ENCODE data around the gene MLF1.

The MLF1 gene

GRCh38 chr3:158573714-158574113 lies 2.7 kb downstream of the MLF1 start:
- DNase-seq (ENCODE audit: low read depth in 2 of 2, low spot score in 1 of 2), result no peak

- DNase-seq (ENCODE audit: low read depth in 2 of 2, low spot score in 1 of 2), result no peak
Observed at GRCh38 chr3:158574646-158575045, 3.7 kb downstream of the MLF1 start.

GRCh38 chr3:158590223-158590622 lies 19.2 kb downstream of the MLF1 start:
- no peak for DNase-seq (ENCODE audit: low read depth in 2 of 2, low spot score in 1 of 2)

- DNase-seq (ENCODE audit: low read depth in 2 of 2, low spot score in 1 of 2), result no peak
Observed at GRCh38 chr3:158600787-158601186, 29.8 kb downstream of the MLF1 start.

- DNase-seq (ENCODE audit: low read depth in 2 of 2, low spot score in 1 of 2), result no peak
Observed at GRCh38 chr3:158602227-158602626, 31.2 kb downstream of the MLF1 start.

GRCh38 chr3:158617982-158618875 lies 47.2 kb downstream of the MLF1 start:
- no peak for DNase-seq (ENCODE audit: low read depth in 2 of 2, low spot score in 1 of 2)

- no peak for DNase-seq (ENCODE audit: low read depth in 2 of 2, low spot score in 1 of 2)
Observed at GRCh38 chr3:158625881-158626280, 54.9 kb downstream of the MLF1 start.

GRCh38 chr3:158631981-158632380 lies 61.0 kb downstream of the MLF1 start:
- no peak for DNase-seq (ENCODE audit: low read depth in 2 of 2, low spot score in 1 of 2)

- no peak for DNase-seq (ENCODE audit: low read depth in 2 of 2, low spot score in 1 of 2)
Observed at GRCh38 chr3:158640646-158641045, 69.7 kb downstream of the MLF1 start.

GRCh38 chr3:158642005-158642404 lies 71.0 kb downstream of the MLF1 start:
- DNase-seq (ENCODE audit: low read depth in 2 of 2, low spot score in 1 of 2), result no peak

- no peak for DNase-seq (ENCODE audit: low read depth in 2 of 2, low spot score in 1 of 2)
Observed at GRCh38 chr3:158642474-158643210, 71.6 kb downstream of the MLF1 start.

- peak; percentile 71 to 76 for DNase-seq (ENCODE audit: low read depth in 2 of 2, low spot score in 1 of 2)
Observed at GRCh38 chr3:158644345-158644908, 73.4 kb downstream of the MLF1 start, which contains the start of gene GFM1. GFM1 (plus strand) TSS chr3:158644527; CDS start chr3:158644635, 108 bp downstream.

- no peak for DNase-seq (ENCODE audit: low read depth in 2 of 2, low spot score in 1 of 2)
Observed at GRCh38 chr3:158649791-158650190, 78.8 kb downstream of the MLF1 start.

- DNase-seq (ENCODE audit: low read depth in 2 of 2, low spot score in 1 of 2), result no peak
Observed at GRCh38 chr3:158651192-158651591, 80.2 kb downstream of the MLF1 start.

GRCh38 chr3:158652463-158652862 lies 81.5 kb downstream of the MLF1 start:
- DNase-seq (ENCODE audit: low read depth in 2 of 2, low spot score in 1 of 2), result no peak
